GM10266 (cell line): ENCODE measurements around the gene PPP1R1B.
A peak's percentile ranks its signal among the peaks of the same experiment; 100 is the strongest.

ENCODE experiments used
- DNase-seq: peaks from one replicate; pipeline ENCODE4 v3.0.0; 2012; ENCODE audit errors: extremely low spot score
- TF ChIP-seq, protein P1 (sequence below): IDR thresholded peaks from 2 replicates; pipeline ENCODE4 v1.5.1; 2012; ENCODE audit warnings: mild to moderate bottlenecking, low read depth; ENCODE audit not compliant: control insufficient read depth, insufficient read depth; ENCODE audit errors: missing control alignments

PPP1R1B gene

DNA sequence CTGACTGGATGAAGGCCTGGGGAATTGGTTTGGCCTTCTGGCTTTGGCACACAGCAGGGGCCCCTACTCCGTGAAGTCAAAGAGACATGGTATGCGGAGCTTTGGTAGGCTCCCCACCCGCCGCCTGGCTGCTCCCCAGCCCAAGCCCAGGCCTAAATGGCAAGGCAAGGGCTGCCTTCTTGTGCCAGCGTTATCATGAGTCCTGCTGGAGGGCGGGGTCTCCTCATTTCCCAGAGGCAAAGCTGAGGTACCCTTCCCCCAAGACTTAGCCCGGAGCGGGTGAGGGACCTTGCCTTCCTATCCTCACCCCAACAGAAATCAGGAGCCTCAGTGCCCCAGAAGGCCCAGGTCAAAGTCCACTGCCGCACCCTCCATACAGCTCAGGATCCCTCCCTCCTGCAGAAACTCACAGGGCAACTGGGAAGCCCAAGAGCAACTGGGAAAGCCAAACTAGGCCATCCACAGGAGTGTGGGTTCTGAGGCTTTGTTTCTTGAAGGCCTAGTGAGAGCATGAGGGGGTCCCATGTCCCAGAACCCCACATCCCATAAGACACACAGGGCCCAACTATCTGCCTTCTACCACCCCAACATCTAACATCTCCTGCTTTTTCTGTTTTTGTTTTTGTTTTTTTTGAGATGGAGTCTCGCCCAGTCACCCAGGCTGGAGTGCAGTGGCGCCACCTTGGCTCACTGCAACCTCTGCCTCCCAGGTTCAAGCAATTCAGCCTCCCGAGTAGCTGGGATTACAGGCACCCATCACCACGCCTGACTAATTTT, 51.8 kb downstream of the PPP1R1B start:
- TF ChIP-seq, protein P1, sequence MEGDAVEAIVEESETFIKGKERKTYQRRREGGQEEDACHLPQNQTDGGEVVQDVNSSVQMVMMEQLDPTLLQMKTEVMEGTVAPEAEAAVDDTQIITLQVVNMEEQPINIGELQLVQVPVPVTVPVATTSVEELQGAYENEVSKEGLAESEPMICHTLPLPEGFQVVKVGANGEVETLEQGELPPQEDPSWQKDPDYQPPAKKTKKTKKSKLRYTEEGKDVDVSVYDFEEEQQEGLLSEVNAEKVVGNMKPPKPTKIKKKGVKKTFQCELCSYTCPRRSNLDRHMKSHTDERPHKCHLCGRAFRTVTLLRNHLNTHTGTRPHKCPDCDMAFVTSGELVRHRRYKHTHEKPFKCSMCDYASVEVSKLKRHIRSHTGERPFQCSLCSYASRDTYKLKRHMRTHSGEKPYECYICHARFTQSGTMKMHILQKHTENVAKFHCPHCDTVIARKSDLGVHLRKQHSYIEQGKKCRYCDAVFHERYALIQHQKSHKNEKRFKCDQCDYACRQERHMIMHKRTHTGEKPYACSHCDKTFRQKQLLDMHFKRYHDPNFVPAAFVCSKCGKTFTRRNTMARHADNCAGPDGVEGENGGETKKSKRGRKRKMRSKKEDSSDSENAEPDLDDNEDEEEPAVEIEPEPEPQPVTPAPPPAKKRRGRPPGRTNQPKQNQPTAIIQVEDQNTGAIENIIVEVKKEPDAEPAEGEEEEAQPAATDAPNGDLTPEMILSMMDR, result peak; percentile 30
- no peak for DNase-seq

- TF ChIP-seq, protein P1, result no peak
- DNase-seq, result no peak
Measured at GRCh38 chr17:39679521-39680192, 52.9 kb downstream of the PPP1R1B start.

GRCh38 chr17:39683295-39683939, 56.7 kb downstream of the PPP1R1B start:
- no peak for DNase-seq
- TF ChIP-seq, protein P1, result no peak

GRCh38 chr17:39684369-39685192, 57.8 kb downstream of the PPP1R1B start:
- TF ChIP-seq, protein P1, result no peak
- no peak for DNase-seq
